ENCODE data around the gene CBL.

GRCh38 chr11:119322921-119323531 is 116.9 kb downstream of the CBL start:
- no peak for TF ChIP-seq CTCF (conservative IDR thresholded peaks at IDR 0.05)
- no peak for TF ChIP-seq ZFX (IDR thresholded peaks at IDR 0.05)
